Heart left ventricle (tissue), 16 donors: Measurements from ENCODE around the gene B4GAT1. TPM values are rescaled to one million over a fixed set of nuclear protein-coding genes. Genes with fewer than 3 reads are reported as not detected.
A peak's percentile ranks its signal among the peaks of the same experiment; 100 is the strongest.

Experiments used
- ATAC-seq, 4 donors: fragments of 200-7000 bp; cut with Tn5 transposase; one replicate each; pipeline ENCODE4 v1.9.1; 2020 to 2022; ENCODE audit warnings: moderate library complexity in 4 of 4, mild to moderate bottlenecking in 3 of 4, moderate number of reproducible peaks in 1 of 4
- DNase-seq, 5 donors: peaks; one replicate each; pipeline ENCODE4 v3.0.0-alpha.2; 2020
- H3K27ac ChIP-seq, 12 donors: fragments of 200-600 bp; sonication (generic) in 4 of 12; one replicate each; pipeline versions ENCODE4 v1.5.0 to v1.8.0; 2016 to 2022; ENCODE audit warnings: mild to moderate bottlenecking in 2 of 12
- H3K27me3 ChIP-seq, 9 donors: fragments of 200-600 bp; sonication (generic) in 2 of 9; one replicate each; pipeline versions ENCODE4 v1.5.1 to v1.8.0; 2016 to 2022; ENCODE audit warnings: mild to moderate bottlenecking in 3 of 9
- H3K36me3 ChIP-seq, 9 donors: fragments of 200-600 bp; sonication (generic) in 2 of 9; one replicate each; pipeline versions ENCODE4 v1.5.0 to v1.8.0; 2018 to 2022; ENCODE audit warnings: mild to moderate bottlenecking in 2 of 9
- H3K4me1 ChIP-seq, 12 donors: fragments of 200-600 bp; sonication (generic) in 4 of 12; one replicate each; pipeline versions ENCODE4 v1.5.0 to v1.8.0; 2016 to 2022; ENCODE audit warnings: mild to moderate bottlenecking in 3 of 12
- H3K4me3 ChIP-seq, 12 donors: fragments of 200-600 bp; sonication (generic) in 4 of 12; one replicate each; pipeline versions ENCODE4 v1.5.0 to v1.8.0; 2017 to 2022; ENCODE audit warnings: mild to moderate bottlenecking in 9 of 12, moderate library complexity in 4 of 12
- H3K9me3 ChIP-seq, 12 donors: fragments of 200-600 bp; sonication (generic) in 4 of 12; one replicate each; pipeline versions ENCODE4 v1.5.0 to v1.8.0; 2016 to 2022; ENCODE audit warnings: mild to moderate bottlenecking in 1 of 12
- CTCF ChIP-seq, 12 donors: fragments of 200-600 bp; sonication (generic) in 4 of 12; IDR thresholded peaks; one replicate each; pipeline versions ENCODE4 v1.5.0 to v1.8.0; 2018 to 2022; ENCODE audit warnings: antibody characterized with exemption in 12 of 12, mild to moderate bottlenecking in 5 of 12
- POLR2A ChIP-seq, 2 donors: fragments of 450-650 bp; IDR thresholded peaks; one replicate each; pipeline ENCODE4 v1.6.1; 2017; ENCODE audit warnings: antibody characterized with exemption in 2 of 2, mild to moderate bottlenecking in 2 of 2, moderate library complexity in 2 of 2
- WGBS, 4 donors: extraction: QIAGEN DNeasy Blood & Tissue Kit in 2 of 4; methylation state at CpG; one replicate each; pipeline versions ENCODE4 v1.1.5 to v1.1.7; 2013 to 2018; 5-methylcytosine and 5-hydroxymethylcytosine counted together
- intact Hi-C, 10 donors: fragments of 100-400 bp; cut with DNase I; formaldehyde crosslinking; loops; one replicate each; pipeline versions ENCODE4 v1.11.1 to v1.14.2; 2022
- polyA plus RNA-seq, 2 donors: library from polyadenylated mRNA; stranded (reverse); fragments of 200-250 nt; gene quantifications; one replicate each; pipeline ENCODE4 v1.2.3, GENCODE V29; 2013
- total RNA-seq, 9 donors: library from RNA; depleted of rRNA in 2 of 9; stranded (reverse); fragments of >200 nt in 2 of 9; fragmentation: NEBNext Ultra II Directional in 3 of 9; extraction: Animal tissue kit (Norgen Biotek cat#: 25700) in 3 of 9; gene quantifications; one replicate each; pipeline versions ENCODE4 v1.1.0 to v1.2.4, GENCODE V29; 2016 to 2023
- donor health status: ischemic (EF 13 %, LVEDD 7.1; RV severe dilation, severe dysfunction).
- donor health status: healthy with polysubstance abuse.
- donor health status: DM: no; HTN: yes; CAD: no.
- donor health status: DM: no; HTN: no; CAD: no.
- donor health status: ischemic (EF 25% LVEDD 6.9; RV normal size, moderate dysfunction).
- donor health status: ischemic (EF 25% LVEDD 5.7; RV mildly dilated, moderate dysfunction).
- donor health status: healthy.
- donor health status: DM: yes; HTN: yes; CAD: no.
- donor health status: ischemic (EF 35%, LVEDD 5.7; RV mildly dilated, moderate dysfunction).
- donor health status: nonischemic (EF 11% LVEDD 7.7; RV severe dilation, severe dysfunction).
- donor health status: DM: yes; HTN: yes; CAD: no.
- donor health status: PGD.
- donor health status: ischemic (EF 29% LVEDD 5.4; RV normal size, mild dysfunction).
- donor health status: nonischemic (EF 23%, LVEDD 6.1; RV moderate dilation, normal function).

Gene B4GAT1
- total and polyA plus RNA-seq, 11 donors = 37.2 to 109 (median 52.3) TPM

GRCh38 chr11:66336234-66337102, 11.0 kb downstream of the B4GAT1 start, which contains the start of gene RIN1:
RIN1 (minus strand) TSS chr11:66336434; CDS start chr11:66336402, 32 bp downstream.
- peak in 4 of 5 donors; percentile 59 to 75 (median 73) for DNase-seq
- peak; percentile 12 to 67 (median 33) for TF ChIP-seq CTCF (IDR thresholded peaks at IDR 0.05)
- TF ChIP-seq POLR2A (IDR thresholded peaks at IDR 0.05) = no peak
- Histone ChIP-seq H3K4me3 (peak within 1 kb of the TSS; percentile 36 to 76 (median 65)), H3K27me3 (no peaks in the 10 kb centered on the region), H3K36me3 (peaks cover 0 to 62% (median 37%) of the 10 kb centered on the region in 9 donors), H3K4me1 (peaks cover 4 to 35% (median 20%) of the 10 kb centered on the region in 12 donors), H3K27ac (peak within 1 kb of the TSS; percentile 15 to 82 (median 72)), H3K9me3 (no peaks in the 10 kb centered on the region)
- intact Hi-C loops = loop anchor here in 1 of 10 donors (5.0 kb wide), 1 partner anchor 44 kb away; the partner anchor contains the start of gene TMEM151A
- ATAC-seq = peak; percentile 39 to 89 (median 76)
- WGBS, 4 donors = 16 to 24% (median 20%) methylated on average over 15 to 22 of the region's 22 CpGs

- no peaks in the 10 kb centered on the region for H3K9me3 ChIP-seq
- H3K4me1 ChIP-seq = peaks cover 4 to 35% (median 20%) of the 10 kb centered on the region in 12 donors
- peak in 2 of 5 donors; percentile 33 to 54 for DNase-seq
- intact Hi-C loops = loop anchor here in 1 of 10 donors (5.0 kb wide), 1 partner anchor 43 kb away; the partner anchor contains the start of gene TMEM151A
- no peaks in the 10 kb centered on the region for H3K27me3 ChIP-seq
- H3K4me3 ChIP-seq = peak overlapping the region; percentile 36 to 76 (median 65)
- WGBS, 4 donors = 9 to 16% (median 12%) methylated on average over 22 to 35 of the region's 35 CpGs
- peak in 3 of 4 donors; percentile 27 to 61 (median 32) for ATAC-seq
- TF ChIP-seq CTCF (IDR thresholded peaks at IDR 0.05) (no peak), POLR2A (IDR thresholded peaks at IDR 0.05) (no peak)
- peak overlapping the region; percentile 15 to 82 (median 72) for H3K27ac ChIP-seq
- H3K36me3 ChIP-seq = peaks cover 0 to 55% (median 29%) of the 10 kb centered on the region in 9 donors
Observed at GRCh38 chr11:66335531-66336233, 11.7 kb downstream of the B4GAT1 start.

GRCh38 chr11:66334605-66335442, 12.6 kb downstream of the B4GAT1 start:
- no peak for ATAC-seq
- peak in 3 of 5 donors; percentile 23 to 63 (median 32) for DNase-seq
- H3K4me3 ChIP-seq = peak overlapping the region in 9 of 12 donors; percentile 60 to 76 (median 69)
- 78 to 84% (median 81%) methylated on average over 31 to 42 of the region's 42 CpGs for WGBS, 4 donors
- intact Hi-C loops = loop anchor here in 1 of 10 donors (5.0 kb wide), 1 partner anchor 43 kb away; the partner anchor contains the start of gene TMEM151A
- H3K4me1 ChIP-seq = peaks cover 4 to 35% (median 20%) of the 10 kb centered on the region in 12 donors
- peak overlapping the region in 5 of 12 donors; percentile 4 to 81 (median 68) for H3K27ac ChIP-seq
- TF ChIP-seq CTCF (IDR thresholded peaks at IDR 0.05) (no peak), POLR2A (IDR thresholded peaks at IDR 0.05) (no peak)
- peaks cover 0 to 46% (median 21%) of the 10 kb centered on the region in 9 donors for H3K36me3 ChIP-seq
- no peaks in the 10 kb centered on the region for H3K27me3 ChIP-seq
- H3K9me3 ChIP-seq = no peaks in the 10 kb centered on the region
